Myocyte (in vitro differentiated cells): ENCODE measurements around the gene DOCK4. TPM values are rescaled to one million over a fixed set of nuclear protein-coding genes. Genes with fewer than 3 reads are reported as not detected.

Experiments used
- DNase-seq: peaks from one replicate; pipeline ENCODE4 v3.0.0-alpha.2; 2012; ENCODE audit warnings: low read depth
- total RNA-seq: library from RNA; depleted of rRNA; stranded (reverse); fragments of >200 nt; gene quantifications from 2 replicates; pipeline ENCODE4 v1.2.3, GENCODE V29; 2014

DOCK4 gene
- total RNA-seq, 1 donor from 2014 or later = 16.3 TPM

GRCh38 chr7:111744501-111745155 is 461.6 kb downstream of the DOCK4 start:
- DNase-seq = peak; percentile 14

- DNase-seq = no peak
These were observed 462.9 kb downstream of the DOCK4 start for GRCh38 chr7:111743244-111743847.

GRCh38 chr7:111741811-111742240 is 464.4 kb downstream of the DOCK4 start:
- peak; percentile 75 for DNase-seq

GRCh38 chr7:111740942-111741341 is 465.3 kb downstream of the DOCK4 start:
- no peak for DNase-seq

GRCh38 chr7:111736552-111736874 is 469.7 kb downstream of the DOCK4 start:
- DNase-seq = no peak

- peak; percentile 90 for DNase-seq
These were observed 470.3 kb downstream of the DOCK4 start for GRCh38 chr7:111735661-111736551.

- peak; percentile 60 for DNase-seq
These were observed 471.1 kb downstream of the DOCK4 start for GRCh38 chr7:111734954-111735660.

DNA sequence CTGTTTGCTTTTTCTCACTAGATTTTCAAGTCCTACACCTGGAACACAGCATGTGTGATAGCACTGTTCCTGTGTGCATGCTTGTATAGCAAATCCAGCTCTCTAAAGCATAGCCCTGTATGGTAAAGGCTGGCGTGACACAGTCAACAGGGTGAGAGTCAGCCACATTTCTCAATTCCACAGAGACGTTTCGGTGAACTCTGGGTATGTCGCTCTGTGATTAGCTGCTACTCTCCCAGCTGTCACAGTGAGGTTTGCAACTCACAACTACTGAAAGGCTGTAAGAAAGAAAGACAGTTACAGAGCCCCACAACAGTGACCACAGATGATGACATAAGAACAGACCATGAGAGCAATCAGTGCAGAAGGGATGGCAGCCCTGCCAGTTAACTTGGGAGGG is 473.3 kb downstream of the DOCK4 start:
- DNase-seq = peak; percentile 85

DNA sequence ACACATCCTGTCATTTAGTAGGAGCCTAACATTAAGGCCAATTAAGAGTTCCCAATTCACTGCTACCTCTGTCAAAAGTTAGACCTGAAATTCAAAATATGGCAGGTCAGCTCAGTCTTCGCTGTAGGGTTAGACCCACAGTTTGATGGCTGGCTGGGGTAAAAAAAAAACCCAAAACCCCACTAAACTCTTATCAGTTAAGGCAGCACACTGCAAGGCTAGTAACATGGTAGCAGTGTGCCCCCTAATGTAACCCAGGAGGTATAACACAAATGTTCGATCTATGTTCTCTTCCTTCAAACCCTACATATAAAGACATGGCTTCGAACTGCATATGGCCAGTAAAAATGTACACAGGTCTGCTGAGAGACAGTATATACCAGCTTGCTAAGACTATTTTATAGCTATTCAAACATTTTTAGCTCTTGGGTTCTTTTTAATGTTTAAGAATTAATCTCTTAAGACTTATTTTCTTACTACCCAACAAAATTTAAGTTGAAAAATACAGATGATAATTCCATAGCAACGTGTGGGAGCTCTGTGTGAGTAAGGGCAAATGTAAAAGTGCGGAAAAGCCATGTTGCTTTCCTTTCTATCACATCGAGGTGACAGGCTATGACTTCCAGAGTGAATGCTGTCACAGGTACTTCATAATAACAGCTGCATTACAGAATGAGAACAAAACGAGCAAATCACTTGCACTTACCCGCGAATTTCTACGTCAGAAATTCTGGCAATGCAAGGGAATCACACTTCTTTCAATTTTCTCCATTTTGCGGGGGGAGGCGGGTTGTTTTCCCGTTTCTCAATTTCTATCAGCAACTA is 475.5 kb downstream of the DOCK4 start:
- DNase-seq = peak; percentile 49

GRCh38 chr7:111730057-111730456 is 476.1 kb downstream of the DOCK4 start:
- no peak for DNase-seq

- DNase-seq = no peak
These were observed 476.7 kb downstream of the DOCK4 start for GRCh38 chr7:111729483-111729882.

- DNase-seq = no peak
These were observed 477.6 kb downstream of the DOCK4 start for GRCh38 chr7:111728635-111728995.

GRCh38 chr7:111727905-111728634 is 478.1 kb downstream of the DOCK4 start:
- no peak for DNase-seq

DNA sequence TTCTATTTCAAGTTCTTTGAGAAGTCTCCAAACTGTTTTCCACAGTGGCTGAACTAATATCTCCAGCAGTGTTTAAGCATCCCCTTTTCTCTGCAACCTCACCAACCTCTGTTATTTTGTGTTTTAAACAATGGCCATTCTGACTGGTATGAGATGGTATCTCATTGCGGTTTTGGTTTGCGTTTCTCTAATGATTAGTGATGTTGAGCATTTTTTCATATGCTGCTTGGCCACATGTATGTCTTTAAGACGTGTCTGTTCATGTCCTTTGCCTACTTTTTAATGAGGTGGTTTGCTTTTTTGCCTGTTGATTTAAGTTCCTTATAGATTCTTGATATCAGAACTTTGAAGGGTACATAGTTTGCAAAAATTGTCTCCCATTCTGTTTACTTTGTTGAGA is 487.3 kb downstream of the DOCK4 start:
- DNase-seq = no peak

- peak; percentile 53 for DNase-seq
These were observed 494.7 kb downstream of the DOCK4 start for GRCh38 chr7:111711426-111712065.

DNA sequence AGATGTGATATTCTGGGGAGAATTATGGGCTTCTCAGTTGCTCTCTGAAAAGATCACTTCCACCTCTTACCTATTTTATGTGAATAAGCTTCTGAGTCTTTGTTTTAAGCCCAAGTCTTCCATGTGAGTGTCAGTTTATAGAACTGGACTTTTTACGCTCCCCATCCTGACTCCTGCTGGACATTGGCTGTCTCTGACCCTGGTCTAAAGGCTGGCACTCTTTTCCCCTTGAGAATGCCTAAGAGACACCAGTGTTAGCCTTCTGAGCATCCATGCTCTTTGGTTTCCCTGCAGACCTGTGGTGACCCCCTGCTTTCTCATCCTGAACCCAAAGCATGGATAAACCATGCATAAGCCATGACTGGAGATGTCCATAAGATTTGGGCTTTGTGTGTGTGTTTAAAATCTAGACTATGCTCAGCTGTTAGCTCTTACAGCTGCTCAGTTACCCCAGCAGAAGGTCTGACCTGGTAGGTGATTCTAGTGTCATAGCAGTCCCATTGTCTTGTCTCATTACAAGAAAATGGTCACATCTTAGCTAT is 495.3 kb downstream of the DOCK4 start:
- DNase-seq = peak; percentile 7

DNA sequence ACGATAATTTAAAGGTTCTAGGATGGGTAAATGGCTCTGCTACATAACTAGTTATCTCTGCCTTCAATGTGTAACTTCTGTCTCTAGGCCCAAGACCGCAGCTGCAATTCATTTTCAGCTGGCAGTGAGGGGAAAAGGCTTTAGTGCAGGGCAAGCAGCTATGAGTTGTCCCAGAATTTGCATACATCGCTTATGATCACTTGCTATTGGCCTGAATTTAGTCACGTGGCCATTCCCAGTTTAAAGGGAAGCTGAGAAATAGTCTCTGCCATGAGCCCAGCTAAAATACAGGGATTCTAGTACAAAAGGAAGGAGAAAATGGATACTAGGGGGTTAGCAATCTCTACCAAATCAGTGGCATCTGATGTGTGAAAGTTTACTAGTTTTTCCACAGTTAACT is 498.1 kb downstream of the DOCK4 start:
- DNase-seq = peak; percentile 10

- no peak for DNase-seq
These were observed 500.4 kb downstream of the DOCK4 start for GRCh38 chr7:111705807-111706206.

GRCh38 chr7:111697771-111698170 is 508.4 kb downstream of the DOCK4 start:
- no peak for DNase-seq
